ENCODE results near the gene SLC25A48.
A peak's percentile ranks its signal among the peaks of the same experiment; 100 is the strongest.
"Not testable (repeated sequence)": the region's sequence is repeated elsewhere in the genome, so short reads cannot be mapped to it uniquely, and the experiment has no call there.

The SLC25A48 gene

DNA sequence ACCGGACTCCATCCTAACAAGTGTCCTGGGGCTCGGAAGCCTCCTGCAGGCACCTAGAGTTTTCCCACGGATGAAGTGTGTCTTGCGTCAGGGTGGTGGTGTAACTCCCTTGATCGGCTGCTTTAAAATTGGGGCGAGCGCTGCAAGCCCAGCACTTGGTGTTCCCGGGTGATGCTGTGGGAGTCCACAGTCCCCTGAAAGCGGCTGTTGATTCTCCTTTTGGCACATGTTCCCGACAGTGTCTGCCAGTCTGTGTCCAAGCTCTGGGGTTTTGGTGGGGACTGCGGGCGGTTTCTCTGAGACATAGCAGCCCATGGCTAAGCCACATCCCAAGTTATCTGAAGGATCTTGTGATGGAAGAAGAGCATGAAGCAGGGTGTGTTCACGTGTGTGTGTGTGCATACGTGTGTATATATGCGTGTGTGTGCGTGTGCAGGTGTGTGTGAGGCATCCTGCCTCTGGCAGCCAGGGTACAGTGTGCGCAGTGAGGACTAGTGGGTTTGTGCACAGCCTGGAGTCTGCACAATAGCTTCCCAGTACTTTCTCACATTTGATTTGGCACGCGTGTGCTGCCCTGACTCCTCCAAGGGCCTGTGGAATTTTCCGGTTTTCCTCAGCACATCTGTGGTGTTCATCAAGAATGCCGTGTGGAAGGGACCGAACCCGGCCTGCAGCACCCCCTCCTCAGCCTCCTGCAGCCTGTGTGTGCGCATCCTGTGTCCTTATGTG, 16.9 kb downstream of the SLC25A48 start:
- DNase-seq = peak in 5 of 10 donors; percentile 46 to 91 (median 52)
- intact Hi-C loops (cut with DNase I) = no loop called here

DNA sequence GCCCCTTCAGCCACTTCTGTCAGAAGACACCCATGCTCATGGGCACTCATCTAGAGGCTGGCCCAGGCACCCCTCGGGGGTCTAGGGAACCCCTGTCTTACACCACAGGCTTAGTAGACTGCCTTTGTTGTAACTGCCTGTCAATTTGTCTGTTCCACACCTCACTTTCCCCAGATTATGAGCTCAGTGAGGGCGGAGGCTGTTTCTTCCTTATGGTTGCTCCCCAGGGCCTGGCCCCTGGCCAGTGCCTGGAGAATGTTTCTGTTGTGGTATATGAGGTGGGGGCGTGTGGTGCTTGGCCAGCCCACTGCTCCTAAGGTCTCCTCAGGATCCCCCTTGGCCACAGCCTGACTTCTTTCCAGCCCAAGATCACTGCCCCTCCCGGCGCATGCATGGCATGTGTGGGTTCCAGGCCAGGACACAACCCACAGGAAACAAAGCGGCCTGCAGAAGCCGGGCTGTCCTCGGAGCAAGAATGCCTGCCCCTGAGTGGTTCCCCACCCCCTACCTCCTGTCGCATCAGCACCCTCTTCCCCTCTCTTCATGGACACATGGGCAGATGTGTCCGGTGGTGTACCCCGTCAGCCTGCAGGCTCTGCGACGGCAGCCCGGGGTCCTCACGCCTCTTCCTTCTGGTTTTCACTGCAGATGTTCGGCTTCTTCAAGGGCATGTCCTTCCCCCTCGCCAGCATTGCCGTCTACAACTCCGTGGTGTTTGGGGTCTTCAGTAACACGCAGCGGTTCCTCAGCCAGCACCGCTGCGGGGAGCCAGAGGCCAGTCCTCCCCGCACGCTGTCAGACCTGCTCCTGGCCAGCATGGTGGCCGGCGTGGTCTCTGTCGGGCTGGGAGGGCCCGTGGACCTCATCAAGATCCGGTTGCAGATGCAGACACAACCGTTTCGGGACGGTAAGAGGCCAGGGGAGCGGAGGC, 17.7 kb downstream of the SLC25A48 start:
- DNase-seq = no peak
- intact Hi-C loops (cut with DNase I) = no loop called here

- DNase-seq = no peak
- intact Hi-C loops (cut with DNase I) = no loop called here
Measured at GRCh38 chr5:135857630-135858311, 23.3 kb downstream of the SLC25A48 start.

GRCh38 chr5:135859186-135859585, 24.7 kb downstream of the SLC25A48 start:
- DNase-seq; intact Hi-C loops (cut with DNase I): not testable (repeated sequence)

DNA sequence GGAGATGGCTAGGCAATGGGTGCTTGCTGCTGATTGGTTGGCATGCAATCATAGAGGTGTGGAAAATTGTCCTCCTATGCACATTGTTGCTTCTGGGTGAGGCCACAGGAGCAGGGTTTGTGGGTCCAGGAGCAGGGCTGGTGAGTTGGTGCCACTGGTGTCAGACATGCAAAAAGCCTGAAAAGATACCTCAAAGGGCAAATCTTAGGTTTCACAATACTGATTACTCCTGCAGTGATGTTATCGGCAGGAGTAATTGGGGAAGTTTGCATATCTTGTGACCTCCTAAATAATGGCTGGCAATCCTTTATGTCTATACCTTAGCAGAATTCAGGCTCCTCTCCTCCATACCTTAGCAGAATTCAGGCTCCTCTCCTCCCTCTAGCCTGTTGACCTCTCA, 25.2 kb downstream of the SLC25A48 start:
- intact Hi-C loops (cut with DNase I) = no loop called here
- DNase-seq = no peak

- intact Hi-C loops (cut with DNase I) = no loop called here
- no peak for DNase-seq
Measured at GRCh38 chr5:135861641-135862040, 27.2 kb downstream of the SLC25A48 start.

DNA sequence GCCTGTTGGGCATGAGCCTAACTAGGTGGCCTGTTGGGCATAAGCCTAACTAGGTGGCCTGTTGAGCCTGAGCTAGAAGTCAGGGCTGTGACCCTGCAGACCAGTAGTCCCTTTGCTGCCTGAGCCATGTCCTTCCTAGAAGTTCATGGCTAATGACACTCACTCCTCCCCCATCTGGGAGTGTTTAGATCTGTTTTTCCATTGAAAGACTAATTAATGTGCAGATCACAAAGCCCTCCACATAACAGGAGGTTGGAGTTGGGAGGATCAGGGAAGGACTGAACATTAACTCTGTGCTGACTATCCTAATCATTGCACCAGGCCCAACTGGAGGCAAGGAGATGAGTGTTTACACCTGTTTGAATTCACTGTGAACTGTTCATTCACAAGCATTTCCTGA, 27.6 kb downstream of the SLC25A48 start:
- intact Hi-C loops (cut with DNase I) = no loop called here
- DNase-seq = no peak

- intact Hi-C loops (cut with DNase I) = loop anchor here (1.0 kb wide), 1 partner anchor 19 kb away; no protein-coding TSS in a partner anchor
- no peak for DNase-seq
Measured at GRCh38 chr5:135862744-135863143, 28.3 kb downstream of the SLC25A48 start.

GRCh38 chr5:135864503-135865435, 30.3 kb downstream of the SLC25A48 start:
- intact Hi-C loops (cut with DNase I) = no loop called here
- DNase-seq = no peak

DNA sequence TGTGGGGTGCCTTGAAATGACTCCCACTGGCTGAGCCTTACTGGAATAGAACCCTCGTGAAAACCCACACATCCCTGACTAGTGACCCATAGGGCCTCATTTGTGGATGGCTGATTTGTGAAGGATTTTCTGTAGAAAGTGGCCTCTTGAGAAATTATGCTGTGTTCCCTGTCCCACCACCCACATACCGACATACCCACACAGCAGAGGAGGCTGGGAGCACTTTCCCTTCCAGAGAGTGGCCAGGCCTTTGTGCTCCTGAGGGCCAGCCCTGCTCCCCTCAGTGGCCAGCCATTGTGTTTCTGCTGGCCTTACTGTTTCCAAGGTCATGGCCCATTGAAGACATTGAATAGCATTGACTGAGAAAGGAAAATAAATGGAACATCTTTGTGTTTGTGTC, 31.6 kb downstream of the SLC25A48 start:
- intact Hi-C loops (cut with DNase I) = no loop called here
- DNase-seq = no peak

DNA sequence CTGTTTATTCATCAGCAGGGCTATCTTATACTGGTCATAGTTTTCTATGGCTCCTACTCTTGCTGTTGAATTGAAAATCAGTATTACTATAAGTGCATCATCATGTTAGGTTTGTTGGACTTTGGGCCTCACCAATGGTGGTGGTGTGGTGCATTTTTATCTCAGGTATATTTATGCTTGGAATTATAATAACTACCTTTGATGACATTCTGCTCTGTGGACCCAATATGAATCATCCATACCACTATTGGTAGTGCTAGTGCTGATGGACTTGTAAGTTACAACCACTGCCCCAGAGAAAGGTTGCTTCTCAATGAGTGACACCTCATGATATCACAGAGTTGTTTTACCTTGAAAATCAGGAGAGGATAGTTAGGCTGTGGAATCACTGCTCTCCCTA, 33.1 kb downstream of the SLC25A48 start:
- DNase-seq = no peak
- intact Hi-C loops (cut with DNase I) = no loop called here

- DNase-seq = no peak
Measured at GRCh38 chr5:135868681-135869080, 34.2 kb downstream of the SLC25A48 start.

DNA sequence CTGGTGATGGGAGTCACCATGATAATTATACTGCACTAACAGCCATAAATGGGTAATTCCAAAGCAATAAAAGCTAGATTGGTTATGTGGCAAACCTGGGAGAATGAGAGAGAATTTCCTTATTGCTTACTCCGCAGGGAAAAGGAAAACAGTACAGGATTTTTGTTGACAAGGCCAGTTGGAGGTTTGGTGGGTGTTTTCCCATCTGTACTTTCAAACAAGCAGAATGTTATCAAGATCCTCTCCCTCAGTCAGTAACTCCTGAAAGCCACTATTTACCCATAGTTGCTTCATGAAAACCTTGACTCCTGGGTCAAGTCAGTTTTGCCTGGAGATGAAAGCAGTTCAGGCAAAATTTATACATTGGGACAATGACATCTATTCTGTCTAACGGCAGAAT, 34.8 kb downstream of the SLC25A48 start:
- DNase-seq = no peak

More at GRCh38 chr5:135868681-135869080, 34.2 kb downstream of the SLC25A48 start:
- intact Hi-C loops (cut with DNase I) = no loop called here

GRCh38 chr5:135869935-135870334, 35.5 kb downstream of the SLC25A48 start:
- intact Hi-C loops (cut with DNase I) = no loop called here
- DNase-seq = no peak

More for the DNA sequence above, 34.8 kb downstream of the SLC25A48 start:
- intact Hi-C loops (cut with DNase I) = no loop called here

DNA sequence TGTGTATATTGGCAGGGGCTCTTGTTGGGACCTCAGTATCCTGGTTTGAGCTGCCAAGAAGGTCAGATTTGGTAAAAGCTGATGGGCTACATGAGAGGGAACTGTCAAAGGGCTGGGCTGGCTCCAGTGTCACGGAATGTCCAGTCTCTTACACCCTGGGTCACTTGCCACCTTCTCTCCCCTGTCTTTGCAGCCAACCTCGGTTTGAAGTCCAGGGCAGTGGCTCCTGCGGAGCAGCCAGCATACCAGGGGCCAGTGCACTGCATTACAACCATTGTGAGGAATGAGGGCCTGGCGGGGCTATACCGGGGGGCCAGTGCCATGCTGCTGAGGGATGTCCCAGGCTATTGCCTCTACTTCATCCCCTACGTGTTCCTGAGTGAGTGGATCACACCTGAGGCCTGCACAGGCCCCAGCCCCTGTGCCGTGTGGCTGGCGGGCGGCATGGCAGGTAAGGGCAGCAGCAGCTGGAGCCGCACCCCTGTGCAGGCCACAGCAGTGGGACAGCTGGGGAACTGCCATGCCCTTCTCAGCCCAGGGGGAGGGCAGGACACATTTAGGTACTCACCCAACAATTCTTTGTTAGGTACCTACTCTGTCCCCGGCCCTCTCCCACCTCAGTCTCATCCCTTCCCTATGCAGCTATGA, 36.9 kb downstream of the SLC25A48 start:
- intact Hi-C loops (cut with DNase I) = no loop called here
- DNase-seq = peak in 1 of 10 donors; percentile 65

- intact Hi-C loops (cut with DNase I) = no loop called here
- no peak for DNase-seq
Measured at GRCh38 chr5:135873831-135874230, 39.4 kb downstream of the SLC25A48 start.

DNA sequence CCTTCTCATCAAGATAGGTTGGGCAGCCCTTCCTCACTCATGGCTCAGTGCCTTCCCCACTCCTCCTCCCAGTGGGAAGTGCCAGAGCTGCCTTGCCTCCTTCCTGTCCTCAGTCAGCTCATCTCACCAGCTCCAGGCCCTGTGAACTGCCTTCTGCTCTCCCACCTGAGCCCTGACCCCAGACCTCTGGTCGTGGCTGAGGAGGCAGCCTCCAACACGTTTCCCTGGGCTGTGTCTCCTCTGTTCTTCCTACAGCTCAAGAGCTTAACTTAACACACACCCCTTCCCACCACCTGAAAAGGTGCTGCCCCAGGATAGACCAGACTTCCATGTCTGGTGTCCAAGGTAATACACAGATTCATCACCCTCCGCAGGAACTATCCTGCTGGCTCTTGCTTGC, 40.0 kb downstream of the SLC25A48 start:
- intact Hi-C loops (cut with DNase I) = no loop called here

DNA sequence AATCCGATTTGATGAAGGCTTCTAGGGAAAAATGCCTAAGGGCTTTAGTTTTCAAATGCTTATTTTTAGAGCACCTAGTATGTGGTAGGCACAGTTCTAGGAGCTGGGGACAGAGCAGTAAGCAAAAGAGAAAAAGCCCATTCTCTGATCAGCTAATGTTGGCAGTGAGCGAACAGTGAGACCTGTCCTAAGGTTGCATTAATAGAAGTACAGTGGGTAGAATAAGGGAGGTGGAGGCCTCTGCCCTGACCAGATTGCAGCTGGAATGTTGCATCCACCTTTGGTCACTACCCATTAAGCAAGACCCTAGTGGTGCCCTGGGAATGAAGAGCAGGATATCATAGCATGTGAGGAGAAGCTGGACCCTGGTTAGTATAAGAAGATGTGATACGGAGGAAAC, 41.1 kb downstream of the SLC25A48 start:
- intact Hi-C loops (cut with DNase I) = no loop called here

More for the DNA sequence above, 40.0 kb downstream of the SLC25A48 start:
- DNase-seq = peak in 1 of 10 donors; percentile 40

DNA sequence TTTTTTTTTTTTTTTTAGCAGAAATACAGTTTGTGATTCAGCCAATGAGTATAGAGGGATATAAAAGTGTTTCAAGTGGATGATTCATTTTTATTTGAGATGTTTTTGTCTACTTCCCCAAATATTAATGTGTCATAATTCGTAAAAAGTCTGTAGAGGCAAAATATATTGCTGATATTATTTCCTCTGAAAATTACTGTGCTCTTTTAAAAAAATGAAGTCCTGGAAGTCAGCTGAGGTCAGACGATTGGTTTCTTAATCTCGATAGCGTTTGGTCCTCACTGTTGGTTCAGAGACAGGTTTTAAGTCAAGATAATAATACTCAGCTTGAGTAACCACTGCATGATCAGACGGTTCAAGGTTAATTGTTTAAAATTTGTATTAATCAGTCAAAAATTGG, 41.7 kb downstream of the SLC25A48 start:
- DNase-seq = no peak
- intact Hi-C loops (cut with DNase I) = no loop called here

More for the DNA sequence above, 41.1 kb downstream of the SLC25A48 start:
- DNase-seq = no peak
